Measurements from ENCODE around the gene GPR179.

The GPR179 gene

DNA sequence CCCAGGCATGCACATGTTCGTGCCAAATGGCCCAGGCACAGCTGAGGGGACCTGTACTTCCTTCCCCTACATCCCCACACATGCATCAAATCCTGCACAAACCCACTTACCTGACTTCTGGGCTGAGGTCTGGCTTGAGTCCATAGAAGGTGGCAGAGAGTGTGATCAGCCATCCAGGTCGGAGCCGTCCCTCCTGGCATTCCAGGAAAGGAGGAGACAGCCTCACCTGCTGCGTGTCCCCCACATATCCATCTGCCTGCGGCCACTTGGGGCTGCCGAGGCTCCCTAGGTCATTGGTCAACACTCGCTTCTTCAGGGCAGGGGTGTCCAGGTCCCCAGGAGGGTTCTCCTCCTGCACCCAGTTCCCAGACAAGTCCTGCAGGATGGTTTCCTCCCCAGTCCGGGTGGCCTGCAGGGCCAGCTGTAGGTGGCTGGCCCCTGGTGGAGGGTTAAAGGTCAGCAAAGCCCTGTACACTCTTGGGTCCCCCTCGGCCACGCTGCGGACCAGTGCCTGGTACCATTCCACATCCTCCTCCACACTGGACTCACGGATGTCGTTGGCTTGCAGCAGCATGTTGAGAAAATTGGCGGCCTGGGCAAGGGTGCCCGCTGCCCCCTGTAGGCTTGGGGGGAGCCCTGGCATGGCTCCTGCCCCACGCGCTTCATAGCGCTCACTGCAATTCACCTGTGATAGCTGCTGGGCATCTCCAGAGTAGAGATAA lies 709 bp downstream of the GPR179 start:
- no peak for DNase-seq

GRCh38 chr17:38341035-38341721 lies 2.6 kb downstream of the GPR179 start:
- DNase-seq: no peak

DNA sequence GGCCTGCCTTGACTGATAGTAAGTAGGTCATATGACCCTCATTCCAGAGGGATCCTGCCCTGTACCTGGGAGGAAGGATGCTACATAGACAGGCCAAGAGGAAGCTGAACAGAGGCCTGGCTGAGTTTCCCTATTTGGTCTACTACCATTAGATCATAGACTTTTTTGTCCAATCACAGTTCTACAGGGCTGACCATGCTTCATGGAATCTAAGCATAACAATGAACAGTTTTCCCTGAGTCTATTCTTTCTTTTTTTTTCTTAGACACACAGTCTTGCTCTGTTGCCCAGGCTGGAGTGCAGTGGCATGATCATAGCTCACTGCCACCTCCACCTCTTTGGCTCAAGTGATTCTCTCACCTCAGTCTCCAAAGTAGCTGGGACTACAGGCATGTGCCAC lies 3.9 kb downstream of the GPR179 start:
- DNase-seq: no peak

DNA sequence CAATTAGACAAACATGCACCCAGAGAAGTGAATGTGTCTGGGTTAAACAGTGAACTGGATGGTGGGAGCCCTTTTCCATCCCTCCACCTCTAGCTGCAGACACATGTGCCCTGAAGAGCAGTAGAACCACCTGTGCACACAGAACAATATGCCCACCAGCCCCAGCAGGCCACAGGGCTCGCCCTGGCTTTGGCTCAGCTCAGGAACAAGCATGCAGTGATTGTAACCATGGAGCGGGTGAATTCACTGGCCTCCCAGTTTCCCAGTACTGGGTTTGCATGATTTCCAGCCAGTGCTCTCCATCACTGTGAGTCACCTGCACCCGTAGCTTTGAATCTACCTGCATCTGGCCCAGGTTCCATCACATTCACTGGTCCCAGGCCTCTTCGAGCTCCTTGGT lies 5.2 kb downstream of the GPR179 start:
- no peak for DNase-seq

GRCh38 chr17:38338053-38338452 lies 5.7 kb downstream of the GPR179 start:
- DNase-seq: no peak

GRCh38 chr17:38336838-38337237 lies 6.9 kb downstream of the GPR179 start:
- DNase-seq: no peak

DNA sequence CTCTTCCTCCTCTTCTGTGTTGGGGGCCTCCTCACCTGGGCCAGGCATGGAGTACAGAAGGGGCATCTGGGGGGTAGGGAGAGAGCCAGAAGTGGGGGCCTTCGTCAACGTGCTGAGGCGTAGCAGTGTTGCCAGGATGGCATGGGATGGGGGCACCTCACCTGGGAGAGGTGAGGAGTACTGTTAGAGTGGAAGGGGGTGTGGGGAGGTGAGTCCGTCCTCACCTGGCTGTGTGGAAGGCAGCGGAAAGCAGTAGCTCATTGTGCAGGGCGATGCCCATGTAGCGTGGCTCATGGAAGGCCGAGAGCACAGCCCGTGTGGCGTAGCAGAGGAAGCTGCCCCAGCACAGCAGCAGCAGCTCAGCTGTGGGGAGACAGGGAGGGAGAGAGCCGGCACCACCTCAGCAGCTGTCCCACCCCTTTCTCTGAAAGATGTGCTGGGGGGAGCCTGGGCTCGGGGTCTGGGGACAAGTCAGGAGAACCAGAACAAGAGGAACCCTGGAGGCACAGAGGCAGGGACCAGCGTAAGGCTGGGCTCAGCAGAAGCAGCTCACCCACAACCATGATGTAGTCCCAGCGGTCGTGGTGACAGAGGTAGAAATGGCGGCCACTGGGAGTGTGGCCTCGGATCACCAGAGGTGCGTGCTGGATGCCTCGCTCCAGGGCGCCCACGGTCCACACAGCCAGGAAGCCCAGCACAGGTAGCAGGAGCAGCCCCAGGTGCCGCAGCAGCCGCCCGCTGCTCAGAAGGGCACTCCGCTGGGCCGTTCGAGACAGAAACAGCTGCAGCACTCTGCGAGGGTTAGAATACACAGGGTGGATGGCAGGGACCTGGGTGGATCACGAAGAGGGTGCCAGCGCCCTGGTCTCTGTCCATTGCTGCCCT lies 9.0 kb downstream of the GPR179 start:
- no peak for DNase-seq

- DNase-seq: peak in 2 of 4 experiments; percentile 9 to 31
These were observed 10.0 kb downstream of the GPR179 start for GRCh38 chr17:38333635-38334295.

GRCh38 chr17:38332735-38333134 lies 11.0 kb downstream of the GPR179 start:
- DNase-seq: no peak

DNA sequence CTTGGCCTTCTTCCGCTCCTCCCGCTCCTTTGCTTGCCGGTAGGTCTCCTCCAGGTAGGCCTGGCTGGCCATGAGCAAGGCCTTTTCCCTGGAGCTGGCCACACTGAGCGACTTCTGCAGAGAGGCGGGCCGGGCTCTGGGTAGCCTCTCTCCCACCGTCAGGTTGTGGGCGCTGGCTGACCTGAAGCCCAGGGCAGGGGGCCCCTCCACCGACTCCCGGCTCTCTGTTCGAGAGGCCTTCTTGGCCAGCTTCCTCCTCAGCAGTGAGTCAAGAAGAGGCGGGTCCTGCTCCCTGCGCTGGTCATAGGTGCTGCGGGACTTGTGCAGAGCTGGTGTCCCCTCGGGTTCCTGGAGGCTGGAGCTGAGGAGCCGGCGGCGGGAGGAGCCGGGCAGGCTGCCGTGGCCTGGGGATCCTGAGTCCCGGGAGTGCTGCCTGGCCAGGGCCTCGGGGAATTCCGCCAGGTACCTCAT lies 12.8 kb downstream of the GPR179 start:
- no peak for DNase-seq

DNA sequence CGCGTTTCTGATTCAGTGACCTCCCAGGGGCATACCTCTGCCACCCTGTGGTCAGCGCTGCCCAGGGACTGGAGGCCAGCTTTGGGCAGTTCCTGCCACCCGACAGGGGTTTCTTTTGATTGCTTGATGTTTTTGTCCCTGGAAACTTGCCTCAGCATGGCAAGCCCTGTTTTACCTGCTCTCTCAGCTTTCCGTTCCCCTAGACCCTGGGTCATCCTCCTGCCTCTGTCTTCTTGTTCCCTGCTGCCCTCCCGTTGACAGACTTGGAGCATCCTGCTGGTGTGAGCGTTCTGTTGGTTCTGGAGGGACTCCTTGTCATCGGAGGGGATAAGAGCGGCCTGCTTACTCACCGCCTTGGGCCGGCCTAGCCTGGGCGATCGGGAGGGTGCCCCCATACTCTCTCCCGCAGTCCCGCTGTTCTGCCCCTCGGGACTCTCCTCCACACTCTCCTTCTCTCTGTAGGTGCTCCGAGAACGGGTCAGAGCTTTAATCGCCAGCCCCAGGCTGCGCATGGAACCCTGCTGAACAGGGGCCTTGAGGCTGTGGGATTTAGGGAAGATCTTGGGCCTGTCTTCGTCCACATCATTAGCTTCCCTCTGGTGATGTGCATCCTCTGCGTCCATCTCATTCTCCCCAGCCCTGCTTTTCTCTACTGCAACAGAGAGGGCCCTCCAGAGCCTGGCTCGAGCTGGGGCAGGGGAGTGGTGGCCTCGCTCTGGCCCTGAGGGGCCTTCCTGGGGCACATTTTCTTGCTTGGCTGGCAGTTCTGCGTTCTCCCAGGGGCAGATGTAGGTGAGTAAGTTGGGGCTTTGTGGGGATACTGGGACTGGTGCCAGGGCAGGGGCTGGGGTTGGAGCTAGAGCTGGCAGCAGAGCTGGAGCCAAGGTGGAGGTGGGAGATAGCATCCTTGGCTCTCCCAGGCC lies 13.7 kb downstream of the GPR179 start:
- no peak for DNase-seq

DNA sequence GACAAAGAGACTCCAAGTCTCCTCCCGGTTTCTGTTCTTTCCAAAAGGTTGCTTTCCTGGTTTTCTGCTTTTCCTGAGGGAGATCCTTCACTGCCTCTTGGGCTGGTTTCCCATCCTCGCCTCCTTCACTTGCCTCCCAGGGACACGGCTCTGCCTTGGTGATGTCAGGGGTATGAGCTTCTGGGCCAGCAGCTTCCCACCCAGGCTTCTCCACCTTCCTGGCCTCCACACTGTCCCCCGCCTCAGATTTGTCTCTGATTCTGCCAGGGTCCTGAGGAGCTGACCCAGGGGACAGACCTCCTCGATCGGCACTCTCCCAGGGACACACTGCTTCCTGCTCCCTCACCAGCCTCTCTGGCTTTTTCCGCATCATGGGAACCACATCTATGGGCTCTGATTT lies 14.5 kb downstream of the GPR179 start:
- DNase-seq: no peak

- DNase-seq: no peak
These were observed 15.1 kb downstream of the GPR179 start for GRCh38 chr17:38328620-38329019.

DNA sequence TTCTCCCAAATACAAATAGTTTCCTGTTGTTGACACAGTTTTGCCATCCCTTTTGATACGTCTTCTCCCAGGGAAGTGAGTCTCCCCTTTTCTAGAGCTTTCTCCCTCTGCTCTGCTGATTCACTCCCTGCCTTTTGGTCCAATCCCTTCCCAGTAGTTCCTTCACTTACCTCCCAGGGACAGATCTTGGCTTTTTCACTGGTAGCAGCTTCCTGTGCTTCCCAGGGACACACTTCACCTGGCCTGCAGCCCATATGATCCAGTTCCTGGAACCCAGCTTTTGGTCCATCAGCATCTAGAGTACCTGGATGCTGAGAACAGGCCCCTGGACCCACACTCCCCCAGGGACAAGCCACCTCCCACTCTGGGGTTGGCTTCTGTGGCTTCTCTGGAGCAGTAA lies 15.8 kb downstream of the GPR179 start:
- DNase-seq: no peak

DNA sequence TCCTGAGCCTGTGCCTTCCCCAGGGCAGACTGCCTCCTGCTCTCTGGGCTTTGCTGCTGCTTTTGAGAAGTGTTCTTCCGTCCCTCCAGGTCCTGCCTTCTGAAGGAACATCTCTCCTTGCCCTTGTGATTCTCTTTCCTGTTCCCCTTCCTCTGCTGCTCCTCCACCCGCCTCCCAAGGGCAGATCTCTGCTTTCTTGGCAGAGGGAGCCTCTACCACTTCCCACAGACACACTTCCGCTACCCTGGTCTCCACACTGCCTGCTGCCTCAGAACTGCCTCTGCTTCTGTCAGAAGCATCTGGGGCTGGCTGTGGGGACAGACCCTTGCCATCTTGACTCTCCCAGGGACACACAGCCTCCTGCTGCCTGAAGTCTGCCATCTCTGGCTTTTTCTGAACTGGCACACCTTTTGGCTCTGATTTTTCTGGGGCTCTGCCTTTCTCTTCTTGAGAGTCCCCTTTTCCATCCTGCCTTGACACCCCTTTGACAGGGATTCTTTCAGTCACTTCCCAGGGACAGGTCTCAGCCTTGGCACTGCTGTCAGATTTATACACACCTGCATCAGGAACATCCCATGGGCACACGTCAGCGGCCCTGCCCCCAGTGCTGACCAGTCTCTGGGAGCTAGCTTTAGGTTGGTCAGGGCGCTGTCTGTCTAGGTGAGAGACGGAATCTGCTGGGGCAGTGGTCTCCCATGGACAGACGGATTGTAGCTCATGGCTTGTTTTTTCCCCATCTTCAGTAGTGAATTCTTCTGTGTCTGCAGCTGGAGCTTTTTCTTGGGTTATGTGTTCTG lies 16.6 kb downstream of the GPR179 start:
- no peak for DNase-seq

GRCh38 chr17:38325221-38325851 lies 18.4 kb downstream of the GPR179 start:
- no peak for DNase-seq

GRCh38 chr17:38324772-38325171 lies 19.0 kb downstream of the GPR179 start:
- no peak for DNase-seq

- no peak for DNase-seq
These were observed 19.5 kb downstream of the GPR179 start for GRCh38 chr17:38324141-38324697.

DNA sequence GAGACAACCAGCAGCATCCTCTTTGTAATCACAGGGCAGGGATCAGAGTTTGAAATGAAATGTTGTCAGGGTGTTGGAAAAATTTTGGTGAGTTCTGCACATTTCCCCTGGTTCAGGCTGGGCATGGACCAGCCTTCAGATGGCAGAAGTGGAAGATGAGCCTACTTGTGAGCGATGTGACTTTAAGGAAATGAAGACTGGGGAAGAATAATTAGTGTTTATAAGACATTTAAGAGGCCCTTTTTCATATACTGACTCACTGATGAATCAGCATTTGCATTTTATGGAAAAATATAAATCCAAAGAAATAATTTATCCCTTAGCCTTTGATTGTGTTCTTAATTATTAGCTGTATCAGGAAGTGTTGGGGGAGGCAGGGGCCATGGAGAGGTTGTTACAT lies 20.9 kb downstream of the GPR179 start:
- DNase-seq: no peak

DNA sequence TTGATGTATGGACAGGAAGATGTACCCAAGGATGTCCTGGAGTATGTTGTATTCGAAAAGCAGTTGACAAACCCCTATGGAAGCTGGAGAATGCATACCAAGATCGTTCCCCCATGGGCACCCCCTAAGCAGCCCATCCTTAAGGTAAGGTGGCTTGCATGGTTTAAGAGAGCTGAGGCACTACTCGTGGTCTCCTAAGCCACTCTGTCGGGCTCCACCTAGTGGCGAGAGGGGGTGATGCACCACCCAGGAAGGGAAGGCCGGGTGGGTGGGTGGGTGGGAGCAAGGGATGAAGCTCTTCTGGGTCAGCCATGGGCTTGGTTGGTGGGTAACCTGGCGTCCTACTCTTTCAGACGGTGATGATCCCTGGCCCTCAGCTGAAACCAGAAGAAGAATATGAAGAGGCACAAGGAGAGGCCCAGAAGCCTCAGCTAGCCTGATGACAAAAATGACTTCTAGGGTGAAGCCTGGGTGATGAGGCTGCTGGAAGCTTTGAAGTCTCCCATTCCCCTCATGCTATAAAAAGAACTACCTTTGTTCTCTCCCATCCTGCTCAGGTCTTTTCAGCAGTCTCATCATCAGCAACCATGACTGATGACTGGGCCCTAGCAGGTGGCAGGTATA lies 21.5 kb downstream of the GPR179 start:
- peak; percentile 14 to 72 (median 62) for DNase-seq

All from activated naive CD4-positive, alpha-beta T cell (primary cell).